GM13977 (cell line): ENCODE results near the gene ELK1.

Experiments used
- DNase-seq: peaks from one replicate; pipeline ENCODE4 v3.0.0; 2012; ENCODE audit warnings: low spot score
- in situ Hi-C: fragments of 300-500 bp; cut with MboI; formaldehyde crosslinking; loops from one replicate; pipeline ENCODE4 v1.12.0; 2022; ENCODE audit warnings: low sequenced_read_pairs, low pct_unique_long_range_greater_than_20kb, mixed read lengths, inconsistent platforms; ENCODE audit not compliant: unreplicated experiment
- TF ChIP-seq, protein P1 (sequence below): IDR thresholded peaks from 2 replicates; pipeline ENCODE4 v1.5.1; 2012; ENCODE audit warnings: mild to moderate bottlenecking, control low read depth; ENCODE audit not compliant: insufficient read depth; ENCODE audit errors: extremely low read depth, missing control alignments

ELK1 gene

DNA sequence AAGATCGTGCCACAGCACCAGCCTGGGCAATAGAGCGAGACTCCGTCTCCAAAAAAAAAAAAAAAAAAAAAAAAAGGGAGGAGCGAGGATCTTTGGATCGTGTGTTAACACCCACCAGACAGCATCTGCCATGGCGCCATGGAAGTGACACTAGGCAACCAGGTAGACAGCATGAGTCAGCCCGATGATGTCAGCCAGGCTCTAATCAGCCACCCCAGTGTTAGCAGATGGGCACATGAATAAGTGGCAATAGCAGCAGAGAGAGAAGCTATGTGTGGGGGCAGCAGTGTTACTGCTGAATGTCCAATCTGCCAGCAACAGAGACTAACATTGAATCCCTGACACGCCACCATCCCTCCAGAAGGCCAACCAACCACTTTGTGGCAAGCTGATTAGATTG is 37.3 kb downstream of the ELK1 start:
- DNase-seq: no peak
- in situ Hi-C loops: no loop called here
- TF ChIP-seq, protein P1, sequence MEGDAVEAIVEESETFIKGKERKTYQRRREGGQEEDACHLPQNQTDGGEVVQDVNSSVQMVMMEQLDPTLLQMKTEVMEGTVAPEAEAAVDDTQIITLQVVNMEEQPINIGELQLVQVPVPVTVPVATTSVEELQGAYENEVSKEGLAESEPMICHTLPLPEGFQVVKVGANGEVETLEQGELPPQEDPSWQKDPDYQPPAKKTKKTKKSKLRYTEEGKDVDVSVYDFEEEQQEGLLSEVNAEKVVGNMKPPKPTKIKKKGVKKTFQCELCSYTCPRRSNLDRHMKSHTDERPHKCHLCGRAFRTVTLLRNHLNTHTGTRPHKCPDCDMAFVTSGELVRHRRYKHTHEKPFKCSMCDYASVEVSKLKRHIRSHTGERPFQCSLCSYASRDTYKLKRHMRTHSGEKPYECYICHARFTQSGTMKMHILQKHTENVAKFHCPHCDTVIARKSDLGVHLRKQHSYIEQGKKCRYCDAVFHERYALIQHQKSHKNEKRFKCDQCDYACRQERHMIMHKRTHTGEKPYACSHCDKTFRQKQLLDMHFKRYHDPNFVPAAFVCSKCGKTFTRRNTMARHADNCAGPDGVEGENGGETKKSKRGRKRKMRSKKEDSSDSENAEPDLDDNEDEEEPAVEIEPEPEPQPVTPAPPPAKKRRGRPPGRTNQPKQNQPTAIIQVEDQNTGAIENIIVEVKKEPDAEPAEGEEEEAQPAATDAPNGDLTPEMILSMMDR: no peak

DNA sequence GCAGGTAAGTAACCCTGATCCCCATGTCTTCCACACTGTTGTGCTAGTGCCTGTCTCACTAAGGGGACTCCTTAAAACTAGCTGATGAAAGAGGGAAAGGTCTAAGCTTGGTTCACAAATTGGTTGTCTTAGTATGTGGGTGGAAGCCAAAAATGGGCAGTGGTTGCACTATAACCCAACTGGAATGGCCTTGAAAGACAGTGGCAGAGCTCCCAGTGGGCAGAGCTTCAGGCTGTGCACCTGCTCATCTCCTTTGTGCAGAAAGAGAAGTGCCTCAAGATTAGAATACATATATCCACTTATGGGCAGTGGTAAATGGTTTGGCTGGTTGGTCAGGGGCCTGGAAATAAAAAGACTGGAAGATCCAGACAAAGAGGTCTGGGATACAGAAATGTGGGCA is 37.9 kb downstream of the ELK1 start:
- TF ChIP-seq, protein P1: no peak
- in situ Hi-C loops: no loop called here

DNA sequence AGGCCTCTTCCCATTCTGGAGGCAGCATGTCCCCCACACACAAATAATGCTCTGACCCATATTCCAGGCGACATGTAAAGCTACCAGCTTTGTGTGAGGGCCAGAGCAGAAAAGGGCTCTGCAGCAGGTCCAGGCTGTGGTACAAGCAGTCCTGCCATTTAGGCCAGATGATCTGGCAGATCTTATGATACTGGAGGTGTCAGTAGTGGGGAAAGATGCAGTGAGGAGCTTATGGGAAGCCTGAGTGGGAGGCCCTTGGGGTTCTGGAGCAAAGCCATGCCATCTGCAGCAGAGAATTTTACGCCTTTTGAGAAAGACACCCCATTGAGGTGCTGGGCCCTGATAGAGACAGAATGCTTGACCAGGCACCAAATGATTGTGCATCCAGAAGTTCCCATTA is 38.4 kb downstream of the ELK1 start:
- in situ Hi-C loops: no loop called here
- DNase-seq: no peak

More for the DNA sequence above, 37.9 kb downstream of the ELK1 start:
- DNase-seq: no peak

DNA sequence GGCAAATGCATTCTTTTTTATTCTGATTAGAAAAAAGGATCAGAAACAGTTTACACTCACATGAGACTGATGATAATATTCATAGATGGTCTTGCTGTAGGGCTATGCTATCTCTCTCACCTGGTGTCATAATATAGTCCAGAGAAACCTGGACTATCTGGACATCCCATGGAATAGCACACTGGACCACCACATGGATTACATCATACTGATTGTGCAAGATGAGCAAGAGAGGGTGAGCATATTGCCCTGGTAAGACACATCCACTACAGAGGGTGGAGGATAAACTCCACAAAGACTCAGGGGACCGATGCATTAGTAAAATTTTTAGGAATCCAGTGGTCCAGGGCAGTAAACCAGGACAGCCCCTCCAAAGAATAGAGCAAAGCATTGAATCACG is 38.9 kb downstream of the ELK1 start:
- TF ChIP-seq, protein P1: no peak
- in situ Hi-C loops: no loop called here
- no peak for DNase-seq

More for the DNA sequence above, 38.4 kb downstream of the ELK1 start:
- TF ChIP-seq, protein P1: no peak

DNA sequence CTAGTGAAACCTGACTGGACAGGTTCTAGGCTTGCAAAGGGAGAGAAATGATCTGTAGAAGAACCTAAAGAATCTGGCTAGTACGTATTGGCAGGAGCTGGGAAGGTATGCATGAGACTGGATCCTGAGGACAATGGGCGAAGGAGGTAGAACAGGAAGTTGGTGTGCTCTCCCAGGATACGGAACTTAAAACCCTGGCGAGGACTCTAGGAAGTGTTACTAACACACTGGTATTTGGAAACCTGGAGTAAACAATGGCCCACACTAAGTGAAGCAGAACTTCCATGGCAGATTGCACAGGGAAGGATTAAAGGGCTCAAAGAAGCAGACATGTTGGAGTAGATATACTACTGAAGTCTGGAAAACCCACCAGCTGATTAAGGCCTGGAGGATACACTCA is 39.9 kb downstream of the ELK1 start:
- TF ChIP-seq, protein P1: no peak
- no peak for DNase-seq
- in situ Hi-C loops: no loop called here

DNA sequence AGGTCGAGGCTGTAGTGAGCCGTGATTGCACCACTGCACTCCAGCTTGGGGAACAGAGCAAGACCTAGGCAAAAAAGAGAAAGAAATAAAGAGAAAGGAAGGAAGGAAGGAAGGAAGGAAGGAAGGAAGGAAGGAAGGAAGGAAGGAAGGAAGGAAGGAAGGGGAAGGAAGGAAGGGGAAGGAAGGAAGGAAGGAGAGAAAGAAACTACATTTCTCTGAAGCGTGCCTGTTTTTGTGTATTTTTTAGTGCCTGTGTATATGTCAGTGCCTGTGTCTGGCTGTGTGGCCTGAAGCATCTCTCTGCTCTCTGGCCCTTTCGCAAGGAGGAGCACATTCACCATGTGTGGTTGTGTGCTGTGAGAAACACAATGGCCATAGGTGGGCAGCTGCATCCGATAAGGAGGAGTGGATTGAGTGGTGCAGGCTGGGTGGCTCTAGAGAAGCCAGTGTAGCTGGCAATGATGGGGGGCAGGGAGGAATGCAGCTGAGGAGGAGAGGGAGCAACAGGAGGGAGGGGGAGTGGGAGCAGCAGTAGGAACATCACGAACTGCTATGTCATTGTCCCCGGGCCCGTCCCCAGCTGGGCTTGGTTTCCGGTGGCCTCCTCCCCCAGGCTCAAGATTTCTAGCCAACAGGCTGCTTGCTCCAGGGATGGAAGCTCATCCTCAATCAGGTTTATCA is 42.1 kb downstream of the ELK1 start:
- in situ Hi-C loops: no loop called here
- no peak for DNase-seq
- TF ChIP-seq, protein P1: no peak
